NCI-H526 treated with DMSO at 0.1 percent for 48 hours (cell line): ENCODE measurements around the gene MAP7.
"Not testable (repeated sequence)": the region's sequence is repeated elsewhere in the genome, so short reads cannot be mapped to it uniquely, and the experiment has no call there.

Experiments
- DNase-seq: peaks from one replicate; lab custom pipeline; 2025; lab: John Stamatoyannopoulos, UW

The MAP7 gene

DNA sequence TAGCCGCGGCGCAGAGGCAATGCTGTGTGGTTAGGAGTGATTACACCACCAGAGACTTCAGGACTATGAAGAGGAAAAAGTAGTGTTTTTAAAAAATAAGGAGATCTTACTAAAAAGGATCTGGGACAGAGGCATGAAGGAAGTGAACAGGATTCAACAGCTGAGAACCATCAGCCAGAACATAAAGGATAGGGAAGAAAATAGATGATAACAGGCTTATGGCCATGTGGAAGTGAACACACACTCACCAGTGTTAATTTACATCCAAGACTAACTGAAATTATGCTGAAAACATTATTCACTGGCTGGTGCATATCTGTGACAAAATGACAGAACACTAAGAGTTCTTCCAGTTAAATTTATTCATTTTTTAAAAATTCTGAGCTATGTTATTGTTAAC, 213.1 kb downstream of the MAP7 start:
- no peak for DNase-seq

DNA sequence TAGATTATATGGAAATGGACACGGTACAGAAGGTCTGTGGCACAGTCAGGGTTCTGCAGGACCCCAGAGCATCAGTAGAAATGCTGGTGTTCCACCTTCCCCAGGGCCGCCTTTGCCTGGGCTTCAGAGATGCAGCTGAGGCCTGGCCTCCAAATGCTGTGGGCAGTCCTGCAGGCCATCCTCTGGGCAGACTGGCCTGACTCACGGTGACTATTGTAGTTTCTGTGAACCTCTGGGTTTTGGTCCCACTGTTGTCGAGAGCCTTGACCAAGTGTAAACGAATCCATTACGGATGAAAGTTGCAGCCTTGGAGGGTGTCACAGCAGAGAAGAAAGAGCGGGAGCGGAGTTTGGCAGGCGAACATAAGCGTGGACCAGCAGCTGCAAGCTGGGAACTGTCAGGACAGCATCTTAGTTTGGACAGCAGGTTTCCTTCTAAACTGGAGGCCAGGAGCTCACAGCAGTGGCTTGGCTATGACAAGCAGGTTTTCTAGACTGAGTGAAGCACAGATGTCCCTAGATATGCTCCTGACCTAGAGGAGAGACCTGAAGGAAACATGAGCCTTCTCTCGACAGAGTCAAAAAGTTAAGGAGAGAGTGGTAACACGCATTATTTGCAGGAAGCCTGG, 214.4 kb downstream of the MAP7 start:
- DNase-seq: no peak

DNA sequence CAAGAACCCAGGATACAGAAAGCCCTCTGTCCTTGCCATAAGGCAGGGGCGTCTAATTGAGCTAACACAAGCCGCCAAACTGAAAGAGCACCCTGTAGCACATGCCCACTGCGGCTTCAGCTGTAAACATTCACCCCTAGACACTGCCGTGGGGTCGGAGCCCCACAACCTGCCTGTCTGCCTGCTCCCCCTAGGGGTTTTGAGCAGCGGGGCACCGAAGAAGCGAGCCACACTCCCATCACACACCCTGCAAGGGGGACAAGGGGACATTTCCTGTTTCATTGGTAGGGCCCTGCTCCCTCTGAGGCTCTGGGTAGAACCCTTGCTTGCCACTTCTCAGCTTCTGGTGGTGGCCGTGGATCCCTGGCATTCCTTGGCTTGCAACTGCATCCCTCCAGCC, 215.4 kb downstream of the MAP7 start:
- DNase-seq: no peak

DNA sequence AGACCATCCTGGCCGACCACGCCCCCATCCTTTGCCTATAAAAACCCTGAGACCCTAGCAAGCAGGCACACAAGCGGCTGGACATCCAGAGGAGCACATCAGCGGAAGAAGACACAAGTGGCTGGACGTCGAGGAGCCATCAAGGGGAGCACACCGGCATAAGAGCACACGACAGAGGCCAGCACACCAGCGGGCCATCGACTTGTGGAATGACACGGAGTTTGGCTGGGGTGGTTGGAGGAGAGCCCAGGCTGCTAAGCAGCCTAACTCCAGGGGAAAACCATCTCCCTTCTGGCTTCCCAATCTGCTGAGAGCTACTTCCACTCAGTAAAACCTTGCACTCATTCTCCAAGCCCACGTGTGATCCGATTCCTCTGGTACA, 215.8 kb downstream of the MAP7 start:
- no peak for DNase-seq

- no peak for DNase-seq
Measured at GRCh38 chr6:136333824-136334464, 216.3 kb downstream of the MAP7 start.

DNA sequence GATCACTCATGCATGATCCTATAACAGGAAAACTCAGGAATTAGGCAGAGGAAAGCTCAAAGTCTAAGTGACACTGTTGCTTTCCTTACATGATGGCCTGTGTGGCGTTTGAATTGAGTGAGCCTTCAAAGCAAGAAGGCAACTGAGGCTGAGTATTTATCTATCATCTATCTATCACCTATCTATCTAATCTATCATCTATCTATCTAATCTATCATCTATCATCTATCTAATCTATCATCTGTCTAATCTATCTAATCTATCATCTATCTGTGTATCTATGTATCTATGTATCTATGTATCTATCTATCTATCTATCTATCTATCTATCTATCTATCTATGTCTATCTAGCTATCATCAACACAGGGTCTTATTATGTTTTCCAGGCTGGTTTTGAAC, 218.8 kb downstream of the MAP7 start:
- DNase-seq: no peak

GRCh38 chr6:136330634-136331033, 219.6 kb downstream of the MAP7 start:
- no peak for DNase-seq

- peak; percentile 83 for DNase-seq
Measured at GRCh38 chr6:136326038-136326553, 224.1 kb downstream of the MAP7 start.

- DNase-seq: no peak
Measured at GRCh38 chr6:136324686-136325380, 225.4 kb downstream of the MAP7 start.

DNA sequence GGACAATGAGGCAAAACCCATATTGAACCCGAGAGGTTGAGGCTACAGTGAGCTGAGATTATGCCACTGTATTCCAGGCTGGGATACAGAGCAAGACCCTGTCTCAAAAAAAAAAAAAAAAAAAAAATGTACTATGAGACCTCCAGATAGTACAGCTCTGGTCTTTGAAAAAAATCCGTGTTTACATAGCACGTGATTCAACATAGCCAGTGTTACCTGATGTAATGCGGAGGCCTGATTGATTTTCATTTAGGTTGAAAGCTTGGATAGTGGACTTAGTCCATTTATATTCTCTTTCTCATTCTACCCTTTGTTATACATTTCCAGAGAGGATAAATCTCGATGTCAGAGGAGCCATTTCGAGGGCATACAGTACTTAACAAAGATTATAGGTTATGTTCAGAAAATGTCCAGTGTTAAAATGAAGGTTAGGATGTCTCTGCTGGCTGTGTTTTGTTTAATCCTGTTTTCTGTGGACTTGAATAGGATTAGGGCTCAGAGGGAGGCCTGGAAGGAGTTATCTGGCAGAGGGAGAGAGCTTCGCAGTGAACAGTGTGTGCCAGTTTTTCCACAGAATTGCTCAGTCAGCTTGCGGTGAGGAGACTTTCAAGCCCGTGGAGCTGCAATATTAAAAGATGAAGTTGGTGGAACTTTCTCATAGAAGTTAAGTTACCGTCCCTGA, 226.7 kb downstream of the MAP7 start:
- no peak for DNase-seq

DNA sequence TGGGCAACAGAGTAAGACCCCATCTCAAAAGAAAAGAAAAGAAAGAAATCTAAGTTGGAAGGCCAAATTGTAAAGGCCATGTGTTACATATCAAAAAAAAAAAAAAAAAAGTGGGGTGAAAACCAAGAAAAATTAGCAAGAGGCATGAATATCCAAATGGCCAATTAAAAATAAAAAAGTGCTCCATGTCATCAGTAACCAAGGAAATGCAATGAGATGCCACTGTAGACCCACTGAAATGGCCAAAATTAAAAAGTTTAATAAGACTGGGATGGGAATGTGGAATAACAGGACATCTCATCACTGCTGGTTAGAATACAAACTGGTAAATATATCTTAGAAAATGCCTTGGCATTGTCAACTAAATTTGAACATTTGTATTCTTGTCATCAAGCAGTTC, 230.5 kb downstream of the MAP7 start:
- DNase-seq: no peak

DNA sequence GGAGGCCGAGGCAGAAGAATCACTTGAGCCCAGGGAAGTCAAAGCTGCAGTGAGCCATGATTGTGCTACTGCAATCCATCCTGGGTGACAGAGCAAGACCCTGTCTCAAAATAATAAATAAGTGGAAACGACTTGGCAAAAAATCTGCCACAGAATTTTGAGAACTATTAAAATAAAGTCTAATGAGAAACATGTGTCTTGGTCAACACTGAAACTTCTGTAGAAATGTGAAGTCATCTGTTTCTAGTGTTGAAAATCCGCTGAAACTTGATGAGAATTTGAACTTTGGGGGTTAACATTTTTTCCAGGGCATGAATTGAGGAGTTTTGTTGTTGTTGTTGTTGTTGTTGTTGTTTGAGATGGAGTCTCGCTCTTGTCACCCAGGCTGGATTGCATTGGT, 231.5 kb downstream of the MAP7 start:
- DNase-seq: no peak

GRCh38 chr6:136317971-136318370, 232.3 kb downstream of the MAP7 start:
- DNase-seq: no peak

- DNase-seq: peak; percentile 51
Measured at GRCh38 chr6:136317021-136317694, 233.1 kb downstream of the MAP7 start.

DNA sequence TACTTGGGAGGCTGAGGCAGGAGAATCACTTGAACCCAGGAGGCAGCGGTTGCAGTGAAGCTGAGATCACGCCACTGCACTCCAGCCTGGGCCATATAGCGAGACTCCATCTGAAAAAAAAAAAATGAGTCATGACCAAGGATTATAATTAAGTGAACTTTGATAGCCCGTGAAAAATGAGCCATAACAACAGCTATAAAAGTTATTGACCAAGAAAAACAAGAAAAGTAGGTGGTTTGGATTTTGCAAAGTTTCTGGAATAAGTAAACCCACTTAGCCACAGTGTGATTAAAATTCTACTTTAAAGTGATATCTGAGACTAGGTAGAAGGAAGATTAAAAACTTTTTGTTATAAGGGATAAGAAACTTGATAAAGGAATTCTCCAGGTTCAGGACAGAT, 234.6 kb downstream of the MAP7 start:
- DNase-seq: no peak

DNA sequence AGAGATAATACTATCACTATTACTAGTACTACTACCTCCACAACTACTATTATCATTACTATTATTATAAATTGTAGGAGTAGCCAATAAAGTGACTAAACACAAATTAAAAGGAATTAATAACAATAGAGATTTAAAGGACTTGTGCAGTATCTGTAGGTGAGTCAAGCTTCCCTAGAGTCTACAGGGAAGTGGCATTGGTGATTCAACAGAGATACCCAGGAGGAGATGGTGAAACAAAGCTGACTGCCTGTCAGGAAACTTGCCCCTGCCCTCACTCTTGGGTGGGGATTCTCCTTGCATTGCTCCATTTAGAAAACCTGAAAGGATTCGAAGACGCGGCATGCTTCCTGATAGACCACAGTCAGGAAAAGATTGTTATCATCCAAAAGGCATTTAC, 237.2 kb downstream of the MAP7 start:
- no peak for DNase-seq

- no peak for DNase-seq
Measured at GRCh38 chr6:136309729-136310311, 240.4 kb downstream of the MAP7 start.

- DNase-seq: no peak
Measured at GRCh38 chr6:136309171-136309570, 241.1 kb downstream of the MAP7 start.

- not testable (repeated sequence) for DNase-seq
Measured at GRCh38 chr6:136308469-136308868, 241.8 kb downstream of the MAP7 start.

- DNase-seq: no peak
Measured at GRCh38 chr6:136307351-136307750, 242.9 kb downstream of the MAP7 start.

DNA sequence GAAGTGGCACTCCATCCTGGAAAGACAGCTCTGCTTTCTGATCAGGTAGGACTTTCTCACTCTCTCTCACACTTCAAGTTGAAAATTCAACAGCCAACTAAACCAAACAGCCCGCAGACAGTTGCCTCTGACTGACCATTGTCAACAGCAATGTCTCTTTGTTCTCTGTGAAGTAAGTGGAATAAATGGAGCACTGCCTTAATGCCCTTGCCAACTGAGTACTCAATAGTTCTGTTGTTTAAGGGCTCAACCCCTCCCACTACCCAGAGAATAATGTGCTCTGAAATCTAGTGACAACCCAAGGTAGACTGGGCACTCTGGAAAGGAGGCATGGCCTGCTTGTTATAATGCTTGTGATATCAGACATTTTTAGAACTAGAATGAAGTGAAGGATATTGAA, 243.8 kb downstream of the MAP7 start:
- DNase-seq: no peak

- DNase-seq: no peak
Measured at GRCh38 chr6:136304410-136304809, 245.8 kb downstream of the MAP7 start.
